ENCODE results near the gene EFCAB9.
"Not testable (repeated sequence)": the region's sequence is repeated elsewhere in the genome, so short reads cannot be mapped to it uniquely, and the experiment has no call there.

The EFCAB9 gene

GRCh38 chr5:172193872-172194271 is at the start of gene EFCAB9:
Gene EFCAB9, plus strand, starts transcription at chr5:172194172. Its CDS starts 1 bp downstream, at chr5:172194173.
- DNase-seq (ENCODE audit: low spot score), result no peak

- DNase-seq (ENCODE audit: low spot score), result no peak
Measured at GRCh38 chr5:172144291-172144815, 49.6 kb upstream of the EFCAB9 start.

- DNase-seq (ENCODE audit: low spot score), result no peak
Measured at GRCh38 chr5:172144931-172145869, 48.8 kb upstream of the EFCAB9 start.

- no peak for DNase-seq (ENCODE audit: low spot score)
Measured at GRCh38 chr5:172145870-172146747, 47.9 kb upstream of the EFCAB9 start.

- DNase-seq (ENCODE audit: low spot score), result no peak
Measured at GRCh38 chr5:172146748-172147092, 47.3 kb upstream of the EFCAB9 start.

- DNase-seq (ENCODE audit: low spot score), result no peak
Measured at GRCh38 chr5:172147857-172148256, 46.1 kb upstream of the EFCAB9 start.

DNA sequence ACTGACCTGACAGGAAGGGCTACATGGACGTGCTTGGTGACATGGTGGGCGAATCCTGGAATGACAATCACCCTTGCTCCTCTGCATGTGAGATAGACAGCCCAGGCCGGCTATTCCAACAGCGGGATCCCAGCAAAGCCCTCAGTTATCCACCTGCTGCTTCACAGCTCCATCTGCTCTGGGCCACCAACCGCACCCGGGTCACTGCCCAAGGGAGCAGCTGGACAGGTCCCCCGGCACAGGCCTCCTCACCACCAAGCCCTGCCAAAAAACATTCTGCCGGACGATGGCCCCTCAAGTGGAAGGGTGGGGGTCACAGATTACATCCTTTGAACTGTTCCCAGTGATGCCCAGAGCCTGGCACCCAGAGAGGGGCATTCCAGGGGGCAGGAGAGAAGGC is 45.6 kb upstream of the EFCAB9 start:
- no peak for DNase-seq (ENCODE audit: low spot score)

DNA sequence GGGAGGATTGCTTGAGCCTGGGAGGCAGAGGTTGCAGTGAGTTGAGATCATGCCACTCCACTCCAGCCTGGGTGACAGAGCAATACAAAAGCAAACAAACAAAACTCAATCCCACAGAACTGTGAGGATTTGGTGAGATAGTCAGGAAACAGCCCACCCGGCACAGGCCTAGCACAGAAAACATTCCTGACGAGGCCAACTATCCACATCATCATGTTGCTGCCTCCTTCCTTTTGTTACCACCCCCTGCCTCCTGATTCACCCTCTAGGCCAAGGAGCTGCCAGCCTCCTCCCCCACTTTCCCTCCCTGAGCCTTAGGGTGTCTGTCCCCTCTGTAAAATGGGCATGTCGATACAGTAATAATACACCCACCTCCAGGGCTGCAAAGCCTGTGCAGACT is 44.9 kb upstream of the EFCAB9 start:
- DNase-seq (ENCODE audit: low spot score), result peak; percentile 70

GRCh38 chr5:172149481-172149880 is 44.5 kb upstream of the EFCAB9 start:
- DNase-seq (ENCODE audit: low spot score), result not testable (repeated sequence)

GRCh38 chr5:172150514-172151425 is 43.2 kb upstream of the EFCAB9 start:
- no peak for DNase-seq (ENCODE audit: low spot score)

- DNase-seq (ENCODE audit: low spot score), result no peak
Measured at GRCh38 chr5:172151661-172152210, 42.2 kb upstream of the EFCAB9 start.

DNA sequence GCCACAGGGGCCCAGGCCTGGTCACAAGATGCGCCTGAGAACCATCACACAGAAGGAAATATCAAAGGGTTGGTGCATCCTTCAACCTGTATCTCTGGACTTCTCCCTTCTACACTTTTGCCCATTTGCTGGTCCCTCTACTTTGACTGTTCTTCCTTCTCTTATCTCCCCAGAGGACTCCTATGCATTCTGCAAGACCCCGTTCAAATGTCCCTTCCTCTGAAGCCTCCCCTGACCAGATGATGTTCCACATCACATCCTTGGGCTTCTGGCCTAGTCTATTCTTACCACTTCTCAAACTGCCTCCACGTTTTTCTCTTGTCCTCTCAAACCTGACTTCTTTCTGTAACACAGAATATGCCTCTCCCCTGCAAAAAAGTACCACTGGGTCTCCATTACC is 40.3 kb upstream of the EFCAB9 start:
- no peak for DNase-seq (ENCODE audit: low spot score)

DNA sequence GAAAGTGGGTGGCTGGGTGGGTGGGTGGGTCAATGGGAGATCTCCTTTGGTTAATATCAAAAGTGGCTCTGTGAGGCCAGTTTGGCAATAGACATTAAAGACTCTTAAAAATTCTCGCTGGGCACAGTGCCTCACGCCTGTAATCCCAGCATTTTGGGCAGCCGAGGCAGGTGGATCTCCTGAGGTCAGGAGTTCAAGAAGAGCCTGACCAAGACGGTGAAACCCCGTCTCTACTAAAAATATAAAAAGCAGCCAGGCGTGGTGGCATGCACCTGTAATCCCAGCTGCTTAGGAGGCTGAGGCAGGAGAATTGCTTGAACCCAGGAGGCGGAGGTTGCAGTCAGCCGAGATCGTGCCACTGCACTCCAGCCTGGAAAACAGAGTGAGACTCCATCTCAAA is 38.9 kb upstream of the EFCAB9 start:
- DNase-seq (ENCODE audit: low spot score), result not testable (repeated sequence)

DNA sequence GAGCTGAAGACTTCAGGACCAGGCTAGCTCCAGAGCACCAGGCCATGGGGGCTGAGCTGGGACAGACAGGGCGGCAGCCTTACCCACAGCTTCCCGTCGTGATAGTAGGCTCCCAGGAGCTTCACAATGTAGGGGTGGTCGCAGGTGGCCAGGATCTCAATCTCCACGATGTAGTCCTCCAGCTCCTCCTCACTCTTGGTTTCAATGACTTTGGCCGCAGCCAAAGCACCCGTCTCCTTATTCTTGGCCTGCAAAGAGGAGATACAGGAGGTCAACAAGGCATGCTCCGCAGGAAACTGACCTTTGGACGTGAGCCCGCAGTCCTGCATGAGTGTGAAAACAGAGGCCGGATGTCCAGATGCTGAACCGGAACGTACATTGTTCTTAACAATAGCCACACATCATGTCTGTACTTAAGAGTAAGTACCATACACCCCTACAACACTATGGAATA is 37.4 kb upstream of the EFCAB9 start:
- no peak for DNase-seq (ENCODE audit: low spot score)

DNA sequence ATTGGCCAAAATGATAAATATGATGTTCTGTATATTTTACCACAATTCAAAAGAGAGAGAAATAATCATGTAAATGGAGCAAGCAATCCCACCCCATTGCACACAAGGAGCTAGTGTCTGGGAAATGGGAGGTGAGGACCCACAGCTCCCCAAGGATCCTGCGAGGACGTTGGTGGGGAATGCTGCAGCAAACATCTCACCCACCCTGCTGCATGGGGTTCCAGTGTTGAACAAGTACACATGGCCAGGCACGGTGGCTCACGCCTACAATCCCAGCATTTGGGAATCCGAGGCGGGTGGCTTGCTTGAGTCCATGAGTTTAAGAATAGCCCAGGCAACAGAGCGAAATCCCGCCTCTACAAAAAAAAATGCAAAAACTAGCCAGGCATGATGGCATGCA is 35.0 kb upstream of the EFCAB9 start:
- DNase-seq (ENCODE audit: low spot score), result no peak

GRCh38 chr5:172160506-172160905 is 33.5 kb upstream of the EFCAB9 start:
- DNase-seq (ENCODE audit: low spot score), result no peak

DNA sequence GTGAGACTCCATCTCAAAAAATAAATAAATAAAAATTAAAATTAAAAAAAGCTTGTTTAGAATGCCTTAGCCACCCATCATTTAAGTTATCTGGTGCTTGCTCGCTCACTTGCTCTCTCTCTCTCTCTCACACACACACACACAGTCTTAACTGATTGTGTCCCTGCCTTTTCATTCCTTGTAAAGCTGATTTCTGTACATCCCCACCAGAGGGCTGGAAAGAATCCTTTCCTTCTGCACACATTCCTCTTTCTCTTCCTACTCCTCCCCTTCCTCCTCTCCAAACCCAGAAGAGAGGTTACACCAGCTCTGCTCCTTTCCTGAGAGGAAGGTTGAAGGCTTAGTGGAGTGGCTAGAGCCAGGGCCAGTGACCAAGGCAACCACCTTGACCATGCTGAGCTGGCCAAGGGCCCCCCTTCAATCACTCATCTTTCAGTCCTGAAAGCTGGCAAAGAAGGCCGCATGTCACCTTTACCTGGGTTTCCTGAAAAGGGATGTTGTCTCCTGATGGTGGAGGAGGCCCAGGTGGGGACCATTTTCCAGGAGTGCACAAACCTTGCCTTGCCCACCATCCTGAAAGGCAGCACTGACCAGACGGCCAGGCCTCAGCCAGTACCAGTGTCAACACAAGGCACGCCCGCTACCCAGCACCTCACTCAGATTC is 31.5 kb upstream of the EFCAB9 start:
- DNase-seq (ENCODE audit: low spot score), result no peak

DNA sequence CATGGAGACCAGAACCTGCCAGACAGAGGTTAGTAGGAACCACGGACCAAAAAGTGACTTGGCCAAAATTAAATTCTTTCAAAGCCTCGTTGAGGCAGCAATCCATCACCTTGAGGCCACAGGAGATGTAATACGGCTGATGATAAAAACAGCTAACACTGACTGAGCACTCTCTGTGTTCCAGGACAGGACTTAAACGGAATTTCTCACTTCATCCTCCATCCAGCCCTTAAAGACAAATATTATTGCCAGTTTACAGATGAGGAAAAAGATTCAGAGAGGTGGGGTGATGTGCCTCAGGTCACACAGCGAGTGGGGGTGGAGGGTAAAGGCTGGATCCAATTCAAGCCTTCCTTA is 31.0 kb upstream of the EFCAB9 start:
- DNase-seq (ENCODE audit: low spot score), result no peak

GRCh38 chr5:172163346-172163745 is 30.6 kb upstream of the EFCAB9 start:
- peak; percentile 32 for DNase-seq (ENCODE audit: low spot score)

DNA sequence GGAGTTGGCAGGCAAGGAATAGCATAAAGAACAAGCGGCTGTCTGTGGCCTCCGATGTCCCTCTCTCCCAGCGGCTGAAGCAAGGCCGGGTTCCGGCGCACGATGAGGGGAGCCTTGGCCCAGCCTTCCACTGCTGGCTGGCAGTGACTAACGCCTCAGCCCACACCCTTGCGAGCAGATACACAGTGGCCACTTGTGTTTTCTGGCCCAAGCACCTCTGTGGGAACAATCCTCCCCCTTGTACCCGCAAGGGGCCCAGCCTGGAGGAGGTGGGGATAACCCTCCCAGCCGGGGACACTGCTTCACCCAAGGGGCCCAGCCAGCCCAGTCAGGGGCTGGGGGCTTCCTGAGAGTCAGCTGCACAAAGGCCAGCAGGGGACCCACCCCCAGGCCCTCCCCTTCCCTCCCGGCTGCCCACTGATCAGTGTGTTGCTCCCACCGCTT is 29.2 kb upstream of the EFCAB9 start:
- DNase-seq (ENCODE audit: low spot score), result peak; percentile 42

DNA sequence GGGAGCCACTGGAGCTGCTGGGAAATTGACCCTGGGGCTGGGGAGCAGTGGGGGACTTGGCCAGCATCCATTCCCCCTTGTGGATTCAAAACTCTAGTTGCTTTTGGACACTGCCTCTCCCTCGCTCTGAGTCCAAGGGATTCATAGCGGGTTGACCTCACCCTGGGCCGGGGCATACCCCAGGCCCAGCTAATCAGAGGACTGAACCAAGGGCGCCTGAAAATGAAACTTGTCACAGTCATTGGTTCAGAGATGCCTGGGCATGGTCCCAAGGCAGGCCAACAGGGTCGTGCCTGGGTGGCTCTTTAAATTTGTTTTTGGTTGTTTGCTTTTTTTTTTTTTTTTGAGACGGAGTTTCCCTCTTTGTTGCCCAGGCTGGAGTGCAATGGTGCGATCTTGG is 28.5 kb upstream of the EFCAB9 start:
- no peak for DNase-seq (ENCODE audit: low spot score)
